GM12873 (cell line): ENCODE results near the gene WDR82.

ENCODE experiments used
- TF ChIP-seq, protein P1 (sequence below): IDR thresholded peaks from 2 replicates; pipeline ENCODE4 v1.5.1; 2012; ENCODE audit warnings: low read depth, mild to moderate bottlenecking, moderate library complexity, low read length, control low read depth; ENCODE audit not compliant: insufficient read depth; ENCODE audit errors: missing control alignments

The WDR82 gene, protein sequence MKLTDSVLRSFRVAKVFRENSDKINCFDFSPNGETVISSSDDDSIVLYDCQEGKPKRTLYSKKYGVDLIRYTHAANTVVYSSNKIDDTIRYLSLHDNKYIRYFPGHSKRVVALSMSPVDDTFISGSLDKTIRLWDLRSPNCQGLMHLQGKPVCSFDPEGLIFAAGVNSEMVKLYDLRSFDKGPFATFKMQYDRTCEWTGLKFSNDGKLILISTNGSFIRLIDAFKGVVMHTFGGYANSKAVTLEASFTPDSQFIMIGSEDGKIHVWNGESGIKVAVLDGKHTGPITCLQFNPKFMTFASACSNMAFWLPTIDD

DNA sequence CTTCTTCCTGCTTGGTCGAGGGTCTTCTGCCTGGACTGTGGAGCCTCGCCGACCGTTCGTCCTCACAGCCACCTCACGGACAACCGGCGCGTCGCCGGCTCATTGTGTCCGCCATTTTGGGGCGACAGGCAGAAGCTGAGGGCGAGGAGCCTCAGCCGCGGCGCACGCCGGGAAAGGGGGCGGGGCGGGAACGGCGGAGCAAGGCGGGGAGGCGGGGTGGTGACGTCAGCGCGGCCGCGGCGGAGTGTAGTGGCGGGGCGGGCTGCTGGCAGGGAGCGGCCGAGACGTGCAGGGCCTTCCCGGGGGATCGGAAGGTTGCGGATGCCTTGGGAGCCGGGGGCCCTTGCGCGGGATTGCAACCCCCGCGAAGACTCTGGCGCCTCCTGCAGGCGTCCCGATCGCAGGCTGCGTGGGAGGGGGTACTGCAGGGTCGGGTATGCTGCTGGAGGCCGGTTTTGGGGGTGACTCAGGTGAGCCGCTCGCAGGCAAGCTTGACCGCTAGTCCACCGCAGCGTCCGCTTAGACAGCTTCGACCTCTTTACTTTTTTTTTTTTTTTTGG lies at the start of gene WDR82:
Gene WDR82 (minus strand): TSS at position 140 of the 560 bp plus-strand sequence. CDS start 288 bp downstream, outside the sequence.
- TF ChIP-seq, protein P1, sequence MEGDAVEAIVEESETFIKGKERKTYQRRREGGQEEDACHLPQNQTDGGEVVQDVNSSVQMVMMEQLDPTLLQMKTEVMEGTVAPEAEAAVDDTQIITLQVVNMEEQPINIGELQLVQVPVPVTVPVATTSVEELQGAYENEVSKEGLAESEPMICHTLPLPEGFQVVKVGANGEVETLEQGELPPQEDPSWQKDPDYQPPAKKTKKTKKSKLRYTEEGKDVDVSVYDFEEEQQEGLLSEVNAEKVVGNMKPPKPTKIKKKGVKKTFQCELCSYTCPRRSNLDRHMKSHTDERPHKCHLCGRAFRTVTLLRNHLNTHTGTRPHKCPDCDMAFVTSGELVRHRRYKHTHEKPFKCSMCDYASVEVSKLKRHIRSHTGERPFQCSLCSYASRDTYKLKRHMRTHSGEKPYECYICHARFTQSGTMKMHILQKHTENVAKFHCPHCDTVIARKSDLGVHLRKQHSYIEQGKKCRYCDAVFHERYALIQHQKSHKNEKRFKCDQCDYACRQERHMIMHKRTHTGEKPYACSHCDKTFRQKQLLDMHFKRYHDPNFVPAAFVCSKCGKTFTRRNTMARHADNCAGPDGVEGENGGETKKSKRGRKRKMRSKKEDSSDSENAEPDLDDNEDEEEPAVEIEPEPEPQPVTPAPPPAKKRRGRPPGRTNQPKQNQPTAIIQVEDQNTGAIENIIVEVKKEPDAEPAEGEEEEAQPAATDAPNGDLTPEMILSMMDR: peak; percentile 59

DNA sequence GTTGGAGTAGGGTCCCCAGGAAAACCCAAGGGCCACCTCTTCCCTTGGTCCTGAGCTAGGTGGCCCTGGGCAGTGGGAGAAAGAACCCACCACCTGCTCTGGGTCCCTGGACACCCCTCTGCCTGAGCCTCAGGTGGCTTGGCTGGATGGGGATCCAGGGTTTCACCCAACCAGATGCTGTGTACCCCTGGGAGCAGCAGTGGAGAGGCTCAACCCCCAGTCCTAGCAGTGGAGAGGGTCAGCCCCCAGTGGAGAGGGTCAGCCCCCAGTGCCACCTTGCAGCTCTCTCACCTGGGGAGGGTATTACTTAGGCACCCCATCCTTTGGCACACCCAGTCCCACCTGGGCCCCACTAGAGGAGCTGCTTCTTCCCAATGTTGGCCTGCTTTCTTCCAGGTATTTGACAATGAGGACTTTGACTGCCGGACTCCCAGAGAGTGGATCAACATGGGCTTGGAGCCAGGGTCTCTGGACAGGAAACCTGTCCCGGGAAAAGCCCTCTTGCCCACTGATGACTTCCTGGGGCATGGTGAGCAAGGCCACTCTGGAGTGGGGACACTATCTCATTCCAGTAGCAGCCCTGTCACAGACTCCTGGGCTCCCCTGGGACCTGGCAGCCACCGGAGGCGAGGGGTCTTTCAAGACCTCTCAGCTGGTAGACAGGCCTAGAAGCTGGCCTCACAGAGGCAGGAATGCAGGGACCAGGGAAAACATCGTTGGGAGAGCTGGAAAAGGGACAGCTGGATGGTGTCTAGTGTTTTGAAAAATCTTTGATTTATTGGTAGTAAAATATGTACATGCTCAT lies 49.2 kb upstream of the WDR82 start:
- TF ChIP-seq, protein P1: no peak

DNA sequence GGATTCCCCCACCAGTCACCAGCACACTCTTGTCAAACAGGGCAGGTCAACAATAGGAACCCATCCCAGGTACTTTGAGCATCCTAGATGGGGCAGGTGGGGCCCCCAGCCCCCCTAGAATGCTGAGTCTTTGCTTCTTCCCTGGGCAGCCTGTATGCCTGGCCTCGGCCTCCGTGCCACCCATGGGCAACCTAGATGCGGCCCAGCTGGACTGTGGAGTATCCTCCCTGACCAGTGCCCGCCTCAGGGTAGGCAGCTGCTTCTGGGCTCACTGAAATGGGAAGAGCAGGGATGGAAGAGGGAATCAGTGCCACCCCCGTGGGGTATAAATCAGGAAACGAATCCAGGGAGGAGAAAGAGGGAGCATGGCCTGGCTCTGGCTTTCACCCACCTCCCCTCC lies 48.5 kb upstream of the WDR82 start:
- TF ChIP-seq, protein P1: no peak

DNA sequence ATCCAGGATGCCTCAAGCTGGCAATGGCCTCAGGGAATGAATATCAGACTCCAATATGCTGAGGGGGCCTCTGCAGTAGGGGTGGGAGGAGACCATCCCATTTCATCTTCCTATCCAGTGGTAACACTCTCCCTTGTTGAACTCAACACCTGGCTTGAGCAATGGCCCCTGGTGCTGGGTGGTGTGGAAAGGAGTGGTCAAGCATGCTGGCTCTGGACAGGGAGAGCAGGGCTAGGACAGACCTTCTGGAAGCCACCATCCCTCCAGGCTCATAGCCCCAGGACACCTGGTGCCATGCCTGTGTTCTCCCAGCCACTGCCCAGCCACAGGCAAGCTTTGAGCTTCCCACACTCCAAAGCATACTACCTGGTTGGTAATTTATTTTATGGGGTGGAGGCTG lies 47.2 kb upstream of the WDR82 start:
- TF ChIP-seq, protein P1: no peak

DNA sequence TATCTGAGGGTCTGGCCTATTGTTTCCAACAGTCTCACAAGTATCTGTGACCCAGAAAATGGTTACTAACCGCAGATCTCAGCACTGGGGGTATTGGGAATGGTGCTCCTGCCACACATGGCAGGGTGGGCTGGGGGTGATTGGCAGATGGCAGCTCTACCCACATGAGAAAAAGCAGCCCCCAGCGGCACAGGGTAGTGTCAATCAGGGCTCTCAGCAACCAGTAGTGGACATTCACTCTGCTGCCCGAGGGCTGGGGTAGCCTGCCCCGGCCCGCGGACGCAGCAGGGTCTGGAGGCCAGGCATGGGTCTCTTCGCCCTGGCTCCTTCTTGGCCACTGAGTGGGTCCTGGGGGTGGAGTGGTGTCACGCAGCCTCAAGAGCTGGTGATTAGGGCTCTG lies 46.2 kb upstream of the WDR82 start:
- TF ChIP-seq, protein P1: no peak

DNA sequence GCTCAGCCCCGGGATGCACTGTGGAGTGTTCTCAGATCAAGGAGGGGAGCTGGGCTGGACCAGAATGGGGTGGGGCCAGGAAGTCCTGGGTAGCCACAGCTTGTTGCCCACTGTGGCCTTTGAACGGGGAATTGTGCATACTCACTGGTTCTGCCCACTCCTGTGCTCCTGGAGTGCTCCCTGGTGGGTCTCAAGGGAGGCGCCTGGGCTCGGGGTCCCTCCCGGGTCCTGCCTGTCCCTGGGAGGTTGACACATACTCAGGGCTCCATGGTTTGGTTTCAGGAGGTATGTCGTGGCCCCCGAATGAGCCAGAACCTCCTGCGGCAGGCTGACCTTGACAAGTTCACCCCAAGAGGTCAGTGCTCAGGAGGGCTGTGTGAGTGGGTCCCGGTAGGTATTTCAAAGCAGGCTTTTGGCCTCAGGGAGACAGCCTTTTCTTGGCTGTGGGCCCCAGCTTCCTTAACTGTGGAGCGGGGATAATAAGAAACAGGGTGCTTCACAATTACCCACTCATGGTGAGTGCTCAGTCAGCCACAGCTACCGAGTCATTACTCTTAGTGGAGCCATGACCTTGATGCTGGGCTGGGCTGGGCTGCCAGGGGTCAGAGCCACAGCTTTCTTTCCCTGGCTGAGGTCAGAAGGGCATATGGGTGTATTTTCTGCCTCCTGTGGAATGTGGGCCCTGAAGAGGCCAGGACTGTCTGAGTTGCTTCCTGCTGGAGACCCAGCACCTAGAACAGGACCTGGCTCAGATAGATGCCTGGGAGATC lies 45.3 kb upstream of the WDR82 start:
- TF ChIP-seq, protein P1: no peak

DNA sequence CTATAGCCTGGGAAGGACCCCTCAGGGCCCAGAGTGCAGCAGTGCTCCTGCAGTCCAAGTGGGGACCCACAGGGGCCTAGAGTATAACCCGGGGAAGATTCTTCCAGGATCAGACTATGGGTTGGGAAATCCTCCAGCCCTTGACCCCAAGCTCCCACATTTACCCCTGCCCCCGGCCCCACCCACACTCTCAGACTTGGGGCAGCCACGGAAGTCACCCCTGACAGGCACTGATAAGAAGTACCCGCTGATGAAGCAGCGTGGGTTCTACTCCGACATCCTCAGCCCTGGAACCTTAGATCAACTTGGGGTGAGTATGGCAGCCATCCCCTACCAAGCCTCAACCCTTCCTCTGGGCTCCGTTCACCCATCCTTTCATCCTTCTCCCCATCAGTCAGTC lies 44.0 kb upstream of the WDR82 start:
- TF ChIP-seq, protein P1: no peak
